Stomach (tissue), 9 donors: ENCODE measurements around the gene NOD2. TPM values are rescaled to one million over a fixed set of nuclear protein-coding genes. Genes with fewer than 3 reads are reported as not detected.

Experiments used
- DNase-seq, 2 donors: peaks; one replicate each; pipeline versions ENCODE4 v3.0.0 to v3.0.0-alpha.2; 2013 to 2019
- H3K27ac ChIP-seq, 5 donors: fragments of 200-600 bp in 4 of 5; sonication (generic) in 4 of 5; one replicate each; pipeline ENCODE4 v1.5.1; 2013 to 2019; ENCODE audit warnings: mild to moderate bottlenecking in 1 of 5, moderate library complexity in 1 of 5
- H3K27me3 ChIP-seq, 3 donors: fragments of 200-600 bp; sonication (generic); one replicate each; pipeline ENCODE4 v1.5.1; 2017 to 2019; ENCODE audit warnings: mixed run types in 1 of 3
- H3K36me3 ChIP-seq, 4 donors: fragments of 200-600 bp; sonication (generic); 1 replicate in 3 of 4; 2 replicates in 1 of 4; pipeline ENCODE4 v1.5.1; 2016 to 2019
- H3K4me1 ChIP-seq, 4 donors: fragments of 200-600 bp; sonication (generic); one replicate each; pipeline ENCODE4 v1.5.1; 2016 to 2019
- H3K4me3 ChIP-seq, 4 donors: fragments of 200-600 bp; sonication (generic) in 3 of 4; one replicate each; pipeline ENCODE4 v1.5.1; 2016 to 2019; ENCODE audit warnings: mild to moderate bottlenecking in 1 of 4
- H3K9me3 ChIP-seq, 4 donors: fragments of 200-600 bp; sonication (generic); one replicate each; pipeline ENCODE4 v1.5.1; 2016 to 2019
- EP300 ChIP-seq: sonication (generic); formaldehyde crosslinking; IDR thresholded peaks from one replicate; pipeline ENCODE4 v1.6.1; 2017; ENCODE audit warnings: antibody characterized with exemption
- POLR2A ChIP-seq, 4 donors: fragments of 450-650 bp; IDR thresholded peaks; one replicate each; pipeline ENCODE4 v1.6.1; 2016; ENCODE audit warnings: antibody characterized with exemption in 4 of 4, control low read depth in 2 of 4, mild to moderate bottlenecking in 1 of 4, moderate library complexity in 1 of 4
- POLR2AphosphoS5 ChIP-seq, 3 donors: sonication (generic); formaldehyde crosslinking; IDR thresholded peaks; one replicate each; pipeline ENCODE4 v1.6.1; 2016; ENCODE audit warnings: antibody characterized with exemption in 3 of 3
- WGBS, 5 donors: extraction: QIAGEN DNeasy Blood & Tissue Kit in 3 of 5; methylation state at CpG; one replicate each; pipeline versions ENCODE4 v1.1.5 to v1.1.7; 2013 to 2018; 5-methylcytosine and 5-hydroxymethylcytosine counted together
- intact Hi-C: fragments of 100-400 bp; cut with DNase I; formaldehyde crosslinking; loops from one replicate; pipeline ENCODE4 v1.15.1; 2023; ENCODE audit warnings: low total_unique reads
- polyA plus RNA-seq, 3 donors: library from polyadenylated mRNA; stranded (reverse); fragments of 200-250 nt; gene quantifications; one replicate each; pipeline ENCODE4 v1.2.3, GENCODE V29; 2013
- total RNA-seq, 5 donors: library from RNA; depleted of rRNA; stranded (reverse); fragments of >200 nt; gene quantifications; one replicate each; pipeline versions ENCODE4 v1.1.0 to v1.2.3, GENCODE V29; 2014 to 2016
- TF ChIP-seq, protein P1 (sequence below), 7 experiments: fragments of 450-650 bp in 4 of 7; fragments of 200-600 bp in 3 of 7; sonication (generic) in 3 of 7; IDR thresholded peaks; one replicate each; pipeline ENCODE4 v1.5.1; 2016 to 2019; ENCODE audit warnings: antibody characterized with exemption in 7 of 7, control low read depth in 2 of 7, mild to moderate bottlenecking in 1 of 7
- donor health status: healthy with polysubstance abuse.
- donor health status: Bipolar disorder and iron deficiency.
- donor health status: healthy.

NOD2 gene
- total and polyA plus RNA-seq, 8 donors = 0.56 to 6.2 (median 2.3) TPM; not detected in 1

DNA sequence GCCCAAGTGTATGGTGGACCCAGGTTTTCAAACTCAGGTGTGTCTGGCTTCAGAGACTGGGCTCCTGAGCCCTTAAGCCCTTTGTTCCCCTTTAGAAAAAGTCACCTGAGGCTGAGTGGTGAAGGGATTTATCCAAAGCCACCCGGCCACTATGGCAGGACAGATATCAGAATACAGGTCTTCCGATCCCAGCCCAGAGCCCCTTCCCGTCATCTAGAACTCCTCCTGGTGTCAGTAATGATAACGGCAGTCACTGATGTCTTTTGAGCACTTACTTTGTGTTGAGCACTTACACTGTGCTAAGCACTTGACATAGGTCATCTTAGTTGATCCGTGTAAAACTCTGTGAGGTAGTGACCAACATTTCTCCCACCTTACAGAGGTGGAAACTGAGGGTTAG, 16.6 kb downstream of the NOD2 start:
- TF ChIP-seq POLR2A (IDR thresholded peaks at IDR 0.05) (no peak), POLR2AphosphoS5 (IDR thresholded peaks at IDR 0.05) (no peak), EP300 (no peak)
- TF ChIP-seq, protein P1, sequence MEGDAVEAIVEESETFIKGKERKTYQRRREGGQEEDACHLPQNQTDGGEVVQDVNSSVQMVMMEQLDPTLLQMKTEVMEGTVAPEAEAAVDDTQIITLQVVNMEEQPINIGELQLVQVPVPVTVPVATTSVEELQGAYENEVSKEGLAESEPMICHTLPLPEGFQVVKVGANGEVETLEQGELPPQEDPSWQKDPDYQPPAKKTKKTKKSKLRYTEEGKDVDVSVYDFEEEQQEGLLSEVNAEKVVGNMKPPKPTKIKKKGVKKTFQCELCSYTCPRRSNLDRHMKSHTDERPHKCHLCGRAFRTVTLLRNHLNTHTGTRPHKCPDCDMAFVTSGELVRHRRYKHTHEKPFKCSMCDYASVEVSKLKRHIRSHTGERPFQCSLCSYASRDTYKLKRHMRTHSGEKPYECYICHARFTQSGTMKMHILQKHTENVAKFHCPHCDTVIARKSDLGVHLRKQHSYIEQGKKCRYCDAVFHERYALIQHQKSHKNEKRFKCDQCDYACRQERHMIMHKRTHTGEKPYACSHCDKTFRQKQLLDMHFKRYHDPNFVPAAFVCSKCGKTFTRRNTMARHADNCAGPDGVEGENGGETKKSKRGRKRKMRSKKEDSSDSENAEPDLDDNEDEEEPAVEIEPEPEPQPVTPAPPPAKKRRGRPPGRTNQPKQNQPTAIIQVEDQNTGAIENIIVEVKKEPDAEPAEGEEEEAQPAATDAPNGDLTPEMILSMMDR (IDR thresholded peaks at IDR 0.05) = no peak

DNA sequence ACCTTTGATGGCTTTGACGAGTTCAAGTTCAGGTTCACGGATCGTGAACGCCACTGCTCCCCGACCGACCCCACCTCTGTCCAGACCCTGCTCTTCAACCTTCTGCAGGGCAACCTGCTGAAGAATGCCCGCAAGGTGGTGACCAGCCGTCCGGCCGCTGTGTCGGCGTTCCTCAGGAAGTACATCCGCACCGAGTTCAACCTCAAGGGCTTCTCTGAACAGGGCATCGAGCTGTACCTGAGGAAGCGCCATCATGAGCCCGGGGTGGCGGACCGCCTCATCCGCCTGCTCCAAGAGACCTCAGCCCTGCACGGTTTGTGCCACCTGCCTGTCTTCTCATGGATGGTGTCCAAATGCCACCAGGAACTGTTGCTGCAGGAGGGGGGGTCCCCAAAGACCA, 17.6 kb downstream of the NOD2 start:
- 93 to 98% (median 96%) methylated on average over 20 to 21 of the region's 21 CpGs for WGBS, 5 donors
- peaks cover 0 to 8% (median 0%) of the 10 kb centered on the region in 4 donors for H3K36me3 ChIP-seq
- no peak for DNase-seq
- intact Hi-C loops = no loop called here
- H3K27me3 ChIP-seq = no peaks in the 10 kb centered on the region
- H3K27ac ChIP-seq = no peak overlapping the region
- peaks cover 0 to 35% (median 0%) of the 10 kb centered on the region in 4 donors for H3K4me1 ChIP-seq
- H3K4me3 ChIP-seq = no peak overlapping the region
- no peak for TF ChIP-seq POLR2AphosphoS5 (IDR thresholded peaks at IDR 0.05)
- TF ChIP-seq, protein P1 (IDR thresholded peaks at IDR 0.05) = no peak
- no peak for TF ChIP-seq EP300
- no peak for TF ChIP-seq POLR2A (IDR thresholded peaks at IDR 0.05)
- H3K9me3 ChIP-seq = no peaks in the 10 kb centered on the region

More for the DNA sequence above, 16.6 kb downstream of the NOD2 start:
- H3K27me3 ChIP-seq = no peaks in the 10 kb centered on the region
- peaks cover 0 to 8% (median 0%) of the 10 kb centered on the region in 4 donors for H3K36me3 ChIP-seq
- peaks cover 0 to 6% (median 1%) of the 10 kb centered on the region in 4 donors for H3K9me3 ChIP-seq
- H3K27ac ChIP-seq = peak overlapping the region in 1 of 5 donors; percentile 14
- 81 to 91% (median 85%) methylated on average over 5 of the region's 5 CpGs for WGBS, 5 donors
- intact Hi-C loops = no loop called here
- H3K4me1 ChIP-seq = peaks cover 0 to 35% (median 0%) of the 10 kb centered on the region in 4 donors
- H3K4me3 ChIP-seq = no peak overlapping the region
- DNase-seq = no peak

DNA sequence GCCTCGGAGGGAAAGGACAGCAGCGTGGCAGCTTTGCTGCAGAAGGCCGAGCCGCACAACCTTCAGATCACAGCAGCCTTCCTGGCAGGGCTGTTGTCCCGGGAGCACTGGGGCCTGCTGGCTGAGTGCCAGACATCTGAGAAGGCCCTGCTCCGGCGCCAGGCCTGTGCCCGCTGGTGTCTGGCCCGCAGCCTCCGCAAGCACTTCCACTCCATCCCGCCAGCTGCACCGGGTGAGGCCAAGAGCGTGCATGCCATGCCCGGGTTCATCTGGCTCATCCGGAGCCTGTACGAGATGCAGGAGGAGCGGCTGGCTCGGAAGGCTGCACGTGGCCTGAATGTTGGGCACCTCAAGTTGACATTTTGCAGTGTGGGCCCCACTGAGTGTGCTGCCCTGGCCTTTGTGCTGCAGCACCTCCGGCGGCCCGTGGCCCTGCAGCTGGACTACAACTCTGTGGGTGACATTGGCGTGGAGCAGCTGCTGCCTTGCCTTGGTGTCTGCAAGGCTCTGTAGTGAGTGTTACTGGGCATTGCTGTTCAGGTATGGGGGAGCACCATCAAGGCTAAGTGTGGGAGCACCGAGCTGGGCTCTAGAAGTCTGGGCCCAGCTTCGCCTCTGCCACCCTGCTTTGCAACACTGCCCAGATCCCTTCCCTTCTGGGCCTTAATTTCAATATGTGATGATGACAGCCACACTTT, 18.6 kb downstream of the NOD2 start:
- no peak overlapping the region for H3K4me3 ChIP-seq
- TF ChIP-seq, protein P1 (IDR thresholded peaks at IDR 0.05) = no peak
- TF ChIP-seq EP300 (no peak), POLR2AphosphoS5 (IDR thresholded peaks at IDR 0.05) (no peak), POLR2A (IDR thresholded peaks at IDR 0.05) (no peak)
- H3K9me3 ChIP-seq = no peaks in the 10 kb centered on the region
- H3K4me1 ChIP-seq = peaks cover 0 to 35% (median 0%) of the 10 kb centered on the region in 4 donors
- 77 to 90% (median 87%) methylated on average over 12 to 25 of the region's 25 CpGs for WGBS, 5 donors
- H3K27ac ChIP-seq = no peak overlapping the region
- peaks cover 0 to 8% (median 0%) of the 10 kb centered on the region in 4 donors for H3K36me3 ChIP-seq
- no peaks in the 10 kb centered on the region for H3K27me3 ChIP-seq
- intact Hi-C loops = no loop called here
- peak in 1 of 2 donors; percentile 57 for DNase-seq

DNA sequence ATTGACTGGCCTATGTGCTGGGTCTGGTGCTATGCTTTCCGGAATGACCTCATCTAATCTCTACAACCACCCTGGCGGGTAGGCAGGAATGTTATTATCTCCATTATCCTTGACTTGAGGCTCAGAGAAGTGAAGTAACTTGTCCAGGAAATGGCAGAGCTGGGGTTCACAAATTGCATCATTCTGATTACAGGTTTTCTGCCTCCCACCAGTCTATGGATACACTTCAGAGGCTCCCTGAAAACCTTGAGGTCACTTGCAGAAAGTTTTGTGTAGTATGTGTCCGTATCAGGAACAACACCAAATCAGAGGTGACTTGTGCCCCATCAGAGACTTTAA, 19.1 kb downstream of the NOD2 start:
- H3K9me3 ChIP-seq = no peaks in the 10 kb centered on the region
- TF ChIP-seq POLR2AphosphoS5 (IDR thresholded peaks at IDR 0.05) = no peak
- no peak for TF ChIP-seq EP300
- TF ChIP-seq, protein P1 (IDR thresholded peaks at IDR 0.05) = no peak
- TF ChIP-seq POLR2A (IDR thresholded peaks at IDR 0.05) = no peak
- H3K4me1 ChIP-seq = peaks cover 0 to 35% (median 0%) of the 10 kb centered on the region in 4 donors
- H3K4me3 ChIP-seq = no peak overlapping the region
- no peak for DNase-seq
- no peak overlapping the region for H3K27ac ChIP-seq
- 57 to 95% (median 79%) methylated on average over 3 of the region's 3 CpGs for WGBS, 5 donors
- peaks cover 0 to 8% (median 0%) of the 10 kb centered on the region in 4 donors for H3K36me3 ChIP-seq
- no peaks in the 10 kb centered on the region for H3K27me3 ChIP-seq
- intact Hi-C loops = no loop called here
